HG03571 (cell line): Measurements from ENCODE around the gene GTPBP1.

Source experiments
- ATAC-seq: cut with Tn5 transposase; IDR thresholded peaks from one replicate; pipeline ENCODE4 v1.9.1; 2021; ENCODE audit not compliant: unreplicated experiment

Gene GTPBP1

DNA sequence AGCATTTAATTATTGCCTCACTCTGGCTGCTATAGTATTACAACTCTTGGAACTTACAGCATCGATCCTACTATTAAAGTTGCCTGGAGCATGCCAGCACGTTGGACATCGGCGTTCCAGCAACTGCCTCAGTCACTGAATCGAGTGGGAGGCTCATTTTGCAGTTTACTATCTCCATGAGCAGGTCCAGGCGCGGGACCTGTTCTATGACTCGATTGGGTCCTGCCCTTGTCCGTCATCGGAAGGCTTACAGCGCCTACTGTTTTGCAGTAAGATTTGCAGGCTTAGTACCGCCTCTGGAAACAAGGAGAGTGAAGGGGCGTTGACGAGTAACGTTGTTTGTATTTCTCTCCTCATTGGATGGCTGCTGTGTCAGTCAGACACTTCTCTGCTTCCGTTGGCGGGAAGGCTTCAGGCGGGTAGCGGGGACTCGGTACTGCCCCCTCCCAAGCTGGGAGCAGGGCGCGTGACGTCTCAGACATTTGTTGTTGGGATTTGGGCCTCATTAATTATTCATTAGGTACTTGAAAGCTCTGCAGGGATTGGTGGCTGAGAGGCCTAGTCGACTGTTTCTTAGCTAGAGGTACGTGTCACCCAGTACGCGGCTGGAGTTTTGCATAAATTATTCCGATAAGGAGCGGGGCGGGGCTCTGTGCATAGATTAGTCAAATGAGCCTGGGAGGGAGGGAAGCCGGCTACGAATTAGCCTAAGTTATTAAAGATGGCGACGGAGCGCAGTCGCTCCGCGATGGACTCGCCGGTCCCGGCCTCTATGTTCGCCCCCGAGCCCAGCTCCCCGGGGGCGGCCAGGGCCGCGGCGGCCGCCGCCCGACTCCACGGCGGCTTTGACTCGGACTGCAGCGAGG is at the start of gene GTPBP1:
Gene GTPBP1, plus strand, starts transcription at position 710 of the 866 bp plus-strand sequence. Its CDS starts 12 bp downstream, at position 722.
- ATAC-seq, result peak; percentile 66

- peak; percentile 73 for ATAC-seq
These were observed 49.3 kb upstream of the GTPBP1 start, which contains the start of the genes CBY1 and FAM227A for GRCh38 chr22:38656256-38657044. Gene CBY1 (plus strand): TSS chr22:38656638. CDS start chr22:38668055, 11,417 bp downstream. Gene FAM227A (minus strand): TSS chr22:38656392. CDS start chr22:38650168, 6,224 bp downstream.

- ATAC-seq, result no peak
These were observed 48.5 kb upstream of the GTPBP1 start for GRCh38 chr22:38657045-38657909.

GRCh38 chr22:38674888-38675287 is 30.9 kb upstream of the GTPBP1 start:
- ATAC-seq, result no peak

DNA sequence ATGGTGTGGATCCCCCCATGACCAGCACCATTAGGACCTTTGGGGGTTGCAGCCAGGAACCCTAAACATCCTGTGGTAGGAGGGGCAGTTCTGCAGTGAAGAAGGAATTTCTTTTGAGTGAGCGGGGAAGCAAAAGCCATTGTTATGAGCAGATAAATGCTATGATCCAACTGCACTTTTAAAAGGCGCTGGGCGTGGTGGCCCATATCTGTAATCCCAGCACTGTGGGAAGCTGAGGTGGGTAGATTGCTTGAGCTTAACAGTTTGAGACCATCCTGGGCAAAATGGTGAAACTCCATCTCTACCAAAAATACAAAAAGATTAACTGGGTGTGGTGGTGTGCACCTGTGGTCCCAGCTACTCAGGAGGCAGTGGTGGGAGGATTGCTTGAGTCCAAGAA is 29.9 kb upstream of the GTPBP1 start:
- no peak for ATAC-seq

DNA sequence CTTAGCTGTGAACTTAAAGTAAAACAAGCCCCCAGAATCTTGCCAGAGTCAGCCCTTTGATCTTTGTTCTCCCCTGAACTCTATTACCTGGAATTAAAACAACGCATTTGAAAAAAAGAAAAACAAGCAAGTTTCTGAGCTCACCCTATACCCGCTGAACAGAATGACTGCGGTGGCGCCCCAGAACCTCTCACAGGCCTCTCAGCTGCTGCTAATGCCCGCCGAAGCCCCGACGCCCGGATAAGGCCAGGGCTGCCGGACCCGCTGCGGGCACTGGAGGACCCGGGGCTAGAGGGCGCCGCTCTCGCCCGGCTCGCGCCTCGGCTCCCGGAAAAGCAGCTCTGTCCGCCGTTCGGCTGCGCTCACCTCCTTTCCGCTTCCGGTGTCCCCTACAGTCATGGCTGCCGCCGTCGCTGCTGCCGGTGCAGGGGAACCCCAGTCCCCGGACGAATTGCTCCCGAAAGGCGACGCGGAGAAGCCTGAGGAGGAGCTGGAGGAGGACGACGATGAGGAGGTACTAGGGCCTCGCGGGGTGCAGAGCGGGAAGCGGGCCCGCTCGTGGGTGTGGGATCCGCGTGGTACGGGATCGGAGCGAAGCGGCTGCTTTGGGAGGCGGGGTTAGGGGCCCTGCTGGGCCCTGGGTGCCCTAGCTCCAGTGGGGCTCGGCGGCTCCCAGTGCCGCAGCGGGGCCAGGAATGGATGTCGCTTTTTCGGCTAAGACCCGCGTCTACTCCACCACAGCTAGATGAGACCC is 24.0 kb upstream of the GTPBP1 start, which contains the start of gene TOMM22:
Gene TOMM22, plus strand, starts transcription at position 376 of the 754 bp plus-strand sequence. Its CDS starts 22 bp downstream, at position 398.
- ATAC-seq, result peak; percentile 92

DNA sequence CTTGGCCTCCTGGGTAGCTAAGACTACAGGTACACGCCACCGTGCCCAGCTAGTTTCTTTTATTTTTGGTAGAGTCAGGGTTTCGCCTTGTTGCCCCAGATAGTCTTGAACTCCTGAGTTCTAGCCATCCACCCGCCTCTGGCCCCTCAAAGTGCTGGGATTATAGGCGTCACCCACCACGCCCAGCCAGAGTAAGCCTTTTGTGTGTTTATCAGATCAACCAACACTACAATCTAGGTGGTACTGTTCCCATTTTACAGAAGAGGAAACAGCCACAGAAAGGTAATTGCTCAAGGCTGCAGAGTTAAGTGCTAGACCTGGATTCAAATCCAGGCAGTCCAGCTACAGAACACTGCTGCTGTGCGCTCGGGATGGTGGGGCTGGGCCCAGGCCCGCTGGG is 20.8 kb upstream of the GTPBP1 start:
- no peak for ATAC-seq

- no peak for ATAC-seq
These were observed 20.0 kb upstream of the GTPBP1 start for GRCh38 chr22:38685761-38686160.

DNA sequence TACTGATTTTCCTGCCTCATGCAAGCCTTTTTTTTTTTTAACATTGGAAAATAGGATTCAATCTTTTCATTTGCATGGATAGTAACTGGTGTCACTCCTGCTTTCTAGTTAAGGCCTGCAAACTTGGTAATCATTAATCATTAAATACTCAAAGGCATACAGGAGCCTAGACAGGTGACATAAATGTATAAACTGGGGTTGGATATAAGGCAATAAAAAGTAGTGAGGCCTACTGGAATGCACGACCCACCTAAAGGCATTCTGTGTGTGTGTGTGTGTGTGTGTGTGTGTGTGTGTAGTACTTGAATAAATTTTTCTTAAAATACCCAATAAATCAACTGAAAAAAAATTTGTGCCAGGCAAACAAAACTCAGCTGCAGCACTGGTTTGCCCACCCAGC is 16.1 kb upstream of the GTPBP1 start:
- no peak for ATAC-seq

DNA sequence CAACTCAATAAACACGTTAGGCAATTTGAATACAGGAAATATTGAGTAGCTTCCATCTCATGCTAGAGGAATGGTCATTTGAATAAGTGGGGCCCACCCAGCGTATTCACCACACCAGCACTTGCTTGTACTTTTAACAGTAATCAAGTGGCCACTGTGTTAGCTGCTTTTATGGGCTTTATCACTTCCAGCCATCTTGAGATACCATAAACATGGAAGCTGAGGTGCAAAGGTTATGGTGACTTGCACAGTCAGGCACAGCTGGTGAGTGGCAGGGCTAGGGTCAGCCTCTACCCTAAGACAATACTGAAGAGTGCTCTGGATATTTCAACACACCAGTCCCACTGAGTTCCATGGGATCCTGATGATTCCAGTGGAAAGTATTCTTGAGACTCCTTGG is 11.7 kb upstream of the GTPBP1 start:
- no peak for ATAC-seq

DNA sequence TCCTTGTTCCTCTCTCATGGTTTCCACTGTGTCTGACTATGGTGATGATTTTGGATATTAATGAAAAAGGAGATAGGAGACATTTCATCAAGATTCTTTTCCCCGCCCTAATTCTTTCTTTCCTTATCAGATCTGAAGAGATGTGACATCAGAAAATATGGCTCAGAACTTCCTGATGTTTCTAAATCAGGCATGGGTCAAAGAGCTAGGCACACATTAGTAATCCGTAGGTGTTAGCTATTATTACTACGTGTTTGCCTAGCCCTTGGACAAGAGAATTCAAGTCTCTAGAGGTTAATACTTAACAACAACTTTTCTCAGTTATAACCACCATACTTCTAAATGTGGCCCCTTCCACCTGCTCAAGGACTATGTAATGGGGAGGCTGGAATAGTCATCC is 10.8 kb upstream of the GTPBP1 start:
- no peak for ATAC-seq

- no peak for ATAC-seq
These were observed 8.9 kb upstream of the GTPBP1 start for GRCh38 chr22:38696606-38697424.

DNA sequence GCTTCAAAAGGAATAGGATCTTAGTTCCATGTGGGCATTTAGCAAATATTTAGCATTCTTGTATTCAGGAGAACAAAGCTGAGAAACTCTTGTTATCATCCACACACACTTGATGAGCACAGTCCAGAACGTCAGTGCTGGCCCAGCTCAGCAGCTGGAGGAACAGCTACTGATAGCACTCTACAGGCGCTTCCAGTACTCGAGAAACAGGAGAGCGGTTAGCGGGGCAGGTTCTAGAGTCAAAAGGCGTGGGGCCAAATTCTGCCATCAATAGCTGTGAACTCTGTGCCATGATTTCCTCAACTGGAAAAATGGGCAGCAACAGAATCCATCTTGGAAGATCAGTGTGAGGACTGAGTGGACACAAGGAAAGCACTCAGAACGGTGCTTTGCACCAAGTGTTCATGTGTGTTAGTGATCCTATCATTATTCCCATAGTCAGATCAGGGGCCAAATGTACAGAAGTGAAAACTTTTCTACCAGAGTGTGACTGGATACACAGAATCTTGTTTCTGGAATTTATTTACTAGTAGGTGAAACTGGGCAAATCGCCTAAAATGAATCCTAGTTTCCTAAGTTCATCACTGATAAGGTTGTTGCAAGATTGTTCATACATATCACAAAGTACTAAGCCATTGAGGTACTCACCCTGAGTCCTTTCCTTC is 8.2 kb upstream of the GTPBP1 start:
- no peak for ATAC-seq

- no peak for ATAC-seq
These were observed 7.2 kb upstream of the GTPBP1 start for GRCh38 chr22:38698407-38699094.

GRCh38 chr22:38699143-38699542 is 6.6 kb upstream of the GTPBP1 start:
- no peak for ATAC-seq

- no peak for ATAC-seq
These were observed 6.0 kb upstream of the GTPBP1 start for GRCh38 chr22:38699784-38700183.

DNA sequence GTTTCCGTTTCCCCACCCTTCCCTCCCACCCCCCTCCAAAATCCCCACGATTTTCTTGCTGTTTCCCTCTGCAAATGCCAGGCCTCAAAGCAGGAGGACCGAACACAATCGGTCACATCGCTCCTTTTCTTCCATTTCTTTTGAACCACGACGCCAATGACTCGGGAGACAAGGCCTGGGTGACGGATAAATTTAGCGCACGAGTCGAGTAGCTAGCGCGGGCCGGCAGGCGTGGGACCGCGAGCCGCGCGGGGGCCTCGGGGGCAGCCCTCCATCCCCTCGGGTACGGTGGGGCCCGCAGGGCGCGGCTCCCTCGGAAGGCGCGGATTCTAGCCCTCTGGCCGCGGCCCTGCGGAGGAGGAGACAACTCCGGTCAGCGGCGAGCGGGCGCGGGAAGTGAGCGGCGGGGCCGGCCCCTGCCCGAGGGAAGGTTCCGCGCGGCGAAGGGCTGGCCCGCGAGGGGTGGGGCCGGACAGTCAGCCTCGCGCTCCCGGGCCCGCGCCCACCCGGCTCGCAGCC is 5.4 kb upstream of the GTPBP1 start:
- ATAC-seq, result no peak
